Keratinocyte (primary cell): Measurements from ENCODE around the gene GANAB. TPM values are rescaled to one million over a fixed set of nuclear protein-coding genes. Genes with fewer than 3 reads are reported as not detected.

Source experiments
- DNase-seq: peaks from one replicate; pipeline ENCODE4 v3.0.0-alpha.2; 2011; ENCODE audit warnings: low read depth, missing footprints, low spot score
- FAIRE-seq: peaks from 2 replicates; lab custom pipeline; 2011; peaks lifted over from hg19 to GRCh38; lab: Jason Lieb, UNC
- H2AFZ ChIP-seq: 2 replicates; pipeline ENCODE4 v1.6.0; 2012; ENCODE audit warnings: low read length, control low read depth, inconsistent platforms; ENCODE audit not compliant: control insufficient read depth
- H3K27ac ChIP-seq: 2 replicates; pipeline ENCODE4 v1.5.1; 2011; ENCODE audit warnings: low read length; ENCODE audit not compliant: control insufficient read depth, insufficient read depth
- H3K27me3 ChIP-seq: 3 replicates; pipeline ENCODE4 v1.6.0; 2011; ENCODE audit warnings: low read length; ENCODE audit not compliant: control insufficient read depth, insufficient read depth; ENCODE audit errors: extremely low read depth
- H3K36me3 ChIP-seq, 2 experiments: 2 replicates in 1 of 2; 3 replicates in 1 of 2; pipeline ENCODE4 v1.5.1; 2011; ENCODE audit warnings: low read length in 2 of 2, mild to moderate bottlenecking in 1 of 2; ENCODE audit not compliant: control insufficient read depth in 2 of 2, insufficient read depth in 2 of 2; ENCODE audit errors: extremely low read depth in 1 of 2
- H3K4me1 ChIP-seq: 3 replicates; pipeline ENCODE4 v1.5.1; 2011; ENCODE audit warnings: low read length; ENCODE audit not compliant: control insufficient read depth, insufficient read depth; ENCODE audit errors: extremely low read depth
- H3K4me2 ChIP-seq: 3 replicates; pipeline ENCODE4 v1.6.0; 2011; ENCODE audit warnings: low read depth, low read length; ENCODE audit not compliant: control insufficient read depth, insufficient read depth; ENCODE audit errors: extremely low read depth
- H3K4me3 ChIP-seq, 3 experiments: fragments of 200-600 bp in 1 of 3; sonication (generic) in 1 of 3; 2 replicates in 2 of 3; 3 replicates in 1 of 3; pipeline ENCODE4 v1.5.1; 2011 to 2016; ENCODE audit warnings: low read length in 3 of 3, mild to moderate bottlenecking in 3 of 3, control low read depth in 2 of 3, inconsistent platforms in 1 of 3, low read depth in 1 of 3, mixed read lengths in 1 of 3, mixed run types in 1 of 3, moderate library complexity in 1 of 3; ENCODE audit not compliant: control insufficient read depth in 2 of 3, insufficient read depth in 2 of 3; ENCODE audit errors: extremely low read depth in 1 of 3
- H3K79me2 ChIP-seq: 2 replicates; pipeline ENCODE4 v1.6.0; 2012; ENCODE audit warnings: low read length; ENCODE audit not compliant: control insufficient read depth, insufficient read depth
- H3K9ac ChIP-seq: 3 replicates; pipeline ENCODE4 v1.6.0; 2011; ENCODE audit warnings: low read length; ENCODE audit not compliant: control insufficient read depth, insufficient read depth; ENCODE audit errors: extremely low read depth
- H3K9me1 ChIP-seq: 3 replicates; pipeline ENCODE4 v1.6.0; 2011; ENCODE audit warnings: low read length; ENCODE audit not compliant: control insufficient read depth, insufficient read depth; ENCODE audit errors: extremely low read depth
- H3K9me3 ChIP-seq: 2 replicates; pipeline ENCODE4 v1.5.1; 2012; ENCODE audit warnings: low read depth, low read length; ENCODE audit not compliant: control insufficient read depth
- H4K20me1 ChIP-seq: 3 replicates; pipeline ENCODE4 v1.6.0; 2011; ENCODE audit warnings: low read length; ENCODE audit not compliant: control insufficient read depth, insufficient read depth; ENCODE audit errors: extremely low read depth
- CTCF ChIP-seq, 3 experiments: IDR thresholded peaks in 1 of 3; conservative IDR thresholded peaks in 1 of 3; optimal IDR thresholded peaks in 1 of 3; 2 replicates in 2 of 3; 3 replicates in 1 of 3; pipeline versions ENCODE3 to v1.5.1; 2011; ENCODE audit warnings: low read length in 3 of 3, mild to moderate bottlenecking in 3 of 3, moderate library complexity in 2 of 3, control low read depth in 1 of 3, inconsistent platforms in 1 of 3; ENCODE audit not compliant: insufficient read depth in 2 of 3; ENCODE audit errors: extremely low read depth in 1 of 3
- EZH2 ChIP-seq: IDR thresholded peaks from one replicate; pipeline ENCODE4 v1.6.1; 2012; ENCODE audit warnings: inconsistent platforms, mild to moderate bottlenecking, low read length, moderate library complexity
- dilution Hi-C: fragments of 300-500 bp; cut with MboI; formaldehyde crosslinking; loops from one replicate; pipeline ENCODE4 v1.7.0; 2020; ENCODE audit warnings: low sequenced_read_pairs; ENCODE audit not compliant: extremely low pct_ligation_motif_present
- polyA plus RNA-seq, 5 experiments: library from polyadenylated mRNA; depleted of rRNA in 3 of 5; stranded (reverse) in 3 of 5; stranded (forward) in 1 of 5; unstranded in 1 of 5; fragments of >200 nt; gene quantifications; 1 replicate in 1 of 5; 2 replicates in 3 of 5; 3 replicates in 1 of 5; pipeline versions ENCODE4 v1.2.1 to v1.2.3, GENCODE V29; 2011 to 2012; ENCODE audit warnings: missing spikeins in 2 of 5, low read depth in 1 of 5, low replicate concordance in 1 of 5

The GANAB gene
- polyA plus RNA-seq, 1 donor (not counting 4 experiments of a cell fraction or from before 2014, with no cell fraction given) = 153 TPM

- DNase-seq (no peak), FAIRE-seq (no peak)
- Histone ChIP-seq H3K9me3 (no peaks in the 10 kb centered on the region), H4K20me1 (no peaks in the 10 kb centered on the region), H3K9me1 (no peaks in the 10 kb centered on the region), H3K9ac (no peak overlapping the region), H3K79me2 (peaks cover 7% of the 10 kb centered on the region), H3K4me1 (no peaks in the 10 kb centered on the region), H3K36me3 (peaks cover 9 to 27% of the 10 kb centered on the region in 2 experiments), H2AFZ (no peak overlapping the region), H3K4me3 (no peak overlapping the region), H3K27ac (no peak overlapping the region), H3K27me3 (no peaks in the 10 kb centered on the region), H3K4me2 (no peak overlapping the region)
- TF ChIP-seq CTCF (optimal IDR thresholded peaks at IDR 0.05 in 1 of 3, IDR thresholded peaks at IDR 0.05 in 1 of 3, conservative IDR thresholded peaks at IDR 0.05 in 1 of 3; ENCODE audit: extremely low read depth in 1 of 3, insufficient read depth in 2 of 3, low read length in 3 of 3) (no peak), EZH2 (no peak)
- dilution Hi-C loops = no loop called here
These were observed 65.3 kb downstream of the GANAB start for GRCh38 chr11:62580959-62581715.

- Histone ChIP-seq H3K27me3 (no peaks in the 10 kb centered on the region), H3K9me1 (no peaks in the 10 kb centered on the region), H3K4me1 (peaks cover 12% of the 10 kb centered on the region), H3K27ac (no peak overlapping the region), H3K36me3 (peaks cover 10 to 37% of the 10 kb centered on the region in 2 experiments), H2AFZ (no peak overlapping the region), H4K20me1 (no peaks in the 10 kb centered on the region), H3K79me2 (peaks cover 4% of the 10 kb centered on the region), H3K4me2 (no peak overlapping the region), H3K4me3 (no peak overlapping the region), H3K9me3 (no peaks in the 10 kb centered on the region), H3K9ac (no peak overlapping the region)
- FAIRE-seq = no peak
- no peak for TF ChIP-seq CTCF (optimal IDR thresholded peaks at IDR 0.05 in 1 of 3, IDR thresholded peaks at IDR 0.05 in 1 of 3, conservative IDR thresholded peaks at IDR 0.05 in 1 of 3; ENCODE audit: extremely low read depth in 1 of 3, insufficient read depth in 2 of 3, low read length in 3 of 3)
- TF ChIP-seq EZH2 = no peak
- DNase-seq = no peak
- dilution Hi-C loops = no loop called here
These were observed 67.2 kb downstream of the GANAB start for GRCh38 chr11:62579252-62579651.
